GM12864 (cell line): ENCODE results near the gene GPR108.
"Not testable (repeated sequence)": the region's sequence is repeated elsewhere in the genome, so short reads cannot be mapped to it uniquely, and the experiment has no call there.

ENCODE experiments used
- DNase-seq: peaks from one replicate; pipeline ENCODE4 v3.0.0-alpha.2; 2011; ENCODE audit warnings: low read depth
- H3K4me3 ChIP-seq: 2 replicates; pipeline ENCODE4 v1.5.1; 2011; ENCODE audit warnings: mild to moderate bottlenecking, low read depth, low read length, control low read depth
- TF ChIP-seq, protein P1 (sequence below): IDR thresholded peaks from 2 replicates; pipeline ENCODE4 v1.5.1; 2011; ENCODE audit warnings: low read depth, mild to moderate bottlenecking, moderate library complexity, low read length, control low read depth, inconsistent platforms; ENCODE audit errors: missing control alignments

Gene GPR108

DNA sequence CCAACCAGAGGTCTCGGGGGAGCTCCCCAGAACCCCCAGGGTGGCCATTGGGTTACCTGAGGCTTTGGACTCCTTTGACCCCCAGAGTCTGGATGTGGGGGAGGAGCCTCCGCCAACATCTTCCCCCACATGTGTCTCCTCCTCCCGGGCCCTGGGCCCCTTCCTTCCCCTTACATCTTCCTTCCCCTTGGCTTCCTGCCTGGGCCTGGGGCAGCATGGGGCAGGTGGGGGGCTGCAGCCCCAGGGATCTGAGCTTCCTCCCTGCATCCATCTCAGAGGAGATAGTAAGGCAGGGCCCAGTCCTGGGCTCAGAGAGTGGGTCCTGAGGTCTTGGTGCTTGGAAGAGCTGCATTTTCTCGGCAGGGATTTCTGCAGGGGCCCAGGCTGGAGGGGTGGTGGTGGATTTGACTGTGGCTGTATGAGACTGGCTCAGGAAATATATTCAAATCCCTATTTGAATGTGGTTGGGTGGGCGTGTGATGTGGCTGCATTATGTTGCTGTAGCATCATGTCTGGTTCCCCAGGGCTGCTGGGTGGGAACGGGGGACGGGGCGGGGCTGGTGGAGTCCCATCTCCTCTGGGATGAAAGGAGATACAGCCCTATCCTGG is 36.0 kb upstream of the GPR108 start:
- TF ChIP-seq, protein P1, sequence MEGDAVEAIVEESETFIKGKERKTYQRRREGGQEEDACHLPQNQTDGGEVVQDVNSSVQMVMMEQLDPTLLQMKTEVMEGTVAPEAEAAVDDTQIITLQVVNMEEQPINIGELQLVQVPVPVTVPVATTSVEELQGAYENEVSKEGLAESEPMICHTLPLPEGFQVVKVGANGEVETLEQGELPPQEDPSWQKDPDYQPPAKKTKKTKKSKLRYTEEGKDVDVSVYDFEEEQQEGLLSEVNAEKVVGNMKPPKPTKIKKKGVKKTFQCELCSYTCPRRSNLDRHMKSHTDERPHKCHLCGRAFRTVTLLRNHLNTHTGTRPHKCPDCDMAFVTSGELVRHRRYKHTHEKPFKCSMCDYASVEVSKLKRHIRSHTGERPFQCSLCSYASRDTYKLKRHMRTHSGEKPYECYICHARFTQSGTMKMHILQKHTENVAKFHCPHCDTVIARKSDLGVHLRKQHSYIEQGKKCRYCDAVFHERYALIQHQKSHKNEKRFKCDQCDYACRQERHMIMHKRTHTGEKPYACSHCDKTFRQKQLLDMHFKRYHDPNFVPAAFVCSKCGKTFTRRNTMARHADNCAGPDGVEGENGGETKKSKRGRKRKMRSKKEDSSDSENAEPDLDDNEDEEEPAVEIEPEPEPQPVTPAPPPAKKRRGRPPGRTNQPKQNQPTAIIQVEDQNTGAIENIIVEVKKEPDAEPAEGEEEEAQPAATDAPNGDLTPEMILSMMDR = no peak
- DNase-seq = peak; percentile 74
- H3K4me3 ChIP-seq = peak overlapping the region; percentile 73

DNA sequence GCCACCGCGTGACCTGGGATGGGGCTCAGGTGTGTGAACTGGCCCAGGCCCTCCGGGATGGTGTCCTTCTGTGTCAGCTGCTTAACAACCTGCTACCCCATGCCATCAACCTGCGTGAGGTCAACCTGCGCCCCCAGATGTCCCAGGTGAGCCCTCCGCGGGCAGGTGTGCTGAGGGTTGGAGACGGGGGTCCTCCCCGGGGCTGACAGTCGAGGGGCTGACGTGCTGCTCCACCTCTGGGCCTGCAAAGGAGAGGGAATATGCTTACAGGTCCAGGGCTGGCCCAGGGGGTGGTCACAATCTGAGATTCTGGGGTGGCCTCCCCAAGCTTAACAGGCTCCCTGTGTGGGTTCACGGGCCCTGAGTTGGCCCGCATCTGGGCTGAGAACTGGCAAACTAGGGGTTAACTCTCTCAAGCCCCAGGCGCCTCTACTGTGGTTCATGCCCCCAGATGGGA is 35.5 kb upstream of the GPR108 start:
- TF ChIP-seq, protein P1 = no peak
- H3K4me3 ChIP-seq = peak overlapping the region; percentile 73
- DNase-seq = no peak

DNA sequence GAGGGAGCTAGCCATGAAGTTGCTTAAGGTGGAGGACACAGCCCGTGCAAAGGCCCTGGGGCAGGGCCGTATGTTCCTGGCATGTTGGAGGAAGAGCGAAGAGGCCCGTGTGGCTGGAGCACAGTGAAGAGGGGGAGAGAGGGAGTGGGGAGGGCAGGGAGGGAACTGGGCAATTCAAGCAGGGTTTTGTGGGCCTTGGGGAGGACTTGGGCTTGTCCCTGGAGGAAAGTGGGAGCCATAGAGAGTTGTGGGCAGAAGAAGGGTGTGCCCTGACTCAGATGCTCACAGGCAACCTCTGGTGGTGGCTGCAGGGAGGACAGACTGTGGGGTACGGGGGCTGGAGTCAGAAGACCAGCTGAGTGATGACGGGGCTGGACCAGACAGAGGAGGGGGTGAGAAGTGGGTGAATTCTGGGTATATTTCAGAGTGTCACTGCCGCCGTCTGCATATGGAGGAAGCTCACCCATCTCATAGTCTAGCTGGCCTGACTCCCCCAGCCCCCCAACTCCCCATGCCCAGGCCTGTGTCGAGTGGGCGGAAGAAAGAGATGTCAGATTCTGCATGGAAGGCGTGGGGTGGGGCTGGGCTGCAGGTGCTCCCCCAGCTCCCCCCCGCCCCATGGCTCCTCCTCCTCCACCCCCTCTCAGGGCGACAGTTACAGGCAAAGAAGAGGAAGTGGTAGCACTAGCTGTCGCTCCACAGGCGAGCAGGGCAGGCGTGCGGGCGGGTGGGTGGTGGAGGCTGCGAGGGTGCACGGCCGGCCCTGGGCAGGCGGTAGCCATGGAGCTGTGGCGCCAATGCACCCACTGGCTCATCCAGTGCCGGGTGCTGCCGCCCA is 34.9 kb upstream of the GPR108 start, which contains the start of gene VAV1:
Gene VAV1 (plus strand): TSS at position 681 of the 838 bp plus-strand sequence. CDS start 100 bp downstream, at position 781.
- DNase-seq = peak; percentile 79
- H3K4me3 ChIP-seq = peak within 1 kb of the TSS; percentile 73
- TF ChIP-seq, protein P1 = peak; percentile 79

DNA sequence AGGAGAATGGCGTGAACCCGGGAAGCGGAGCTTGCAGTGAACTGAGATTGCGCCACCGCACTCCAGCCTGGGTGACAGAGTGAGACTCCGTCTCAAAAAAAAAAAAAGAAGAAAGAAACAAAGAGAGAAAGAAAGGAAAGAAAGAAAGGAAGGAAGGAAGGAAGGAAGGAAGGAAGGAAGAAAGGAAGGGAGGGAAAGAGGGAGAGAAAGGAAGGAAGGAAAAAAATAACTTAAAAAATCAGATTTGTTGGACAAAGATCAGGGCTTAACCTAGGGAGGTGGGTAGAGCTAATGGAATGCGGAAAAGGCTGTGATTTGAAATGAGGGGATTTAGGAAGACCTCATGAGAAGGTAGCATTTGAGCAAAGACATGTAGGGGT is 34.3 kb upstream of the GPR108 start:
- H3K4me3 ChIP-seq, DNase-seq: not testable (repeated sequence)

DNA sequence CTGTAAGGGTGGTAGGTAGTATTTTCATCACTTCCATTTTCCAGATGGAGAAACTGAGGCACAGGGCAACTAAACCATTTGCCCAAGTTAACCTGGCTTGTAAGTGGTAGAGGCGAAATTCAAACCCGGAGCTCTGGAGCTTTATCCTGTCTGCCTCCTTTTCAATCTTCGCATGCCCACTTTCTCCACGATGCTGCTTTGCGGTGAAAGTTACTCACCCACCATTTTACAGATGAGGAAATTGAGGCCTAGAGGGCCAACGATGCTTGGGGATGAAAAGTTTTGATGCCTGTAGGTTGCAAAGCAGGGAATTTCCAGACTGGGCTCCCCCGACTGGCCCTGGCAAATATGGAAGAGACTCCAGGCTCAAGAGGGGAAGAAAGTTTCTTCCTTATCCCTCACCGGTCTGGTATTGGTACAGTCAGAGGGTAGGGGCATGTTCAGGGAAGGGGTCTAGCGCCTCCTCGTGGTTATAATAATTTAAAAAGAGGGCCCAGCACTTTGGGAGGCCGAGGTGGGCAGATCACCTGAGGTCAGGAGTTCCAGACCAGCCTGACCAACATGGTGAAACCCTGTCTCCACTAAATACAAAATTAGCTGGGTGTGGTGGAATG is 31.7 kb upstream of the GPR108 start:
- H3K4me3 ChIP-seq = no peak overlapping the region
- no peak for DNase-seq
- TF ChIP-seq, protein P1 = peak; percentile 50

DNA sequence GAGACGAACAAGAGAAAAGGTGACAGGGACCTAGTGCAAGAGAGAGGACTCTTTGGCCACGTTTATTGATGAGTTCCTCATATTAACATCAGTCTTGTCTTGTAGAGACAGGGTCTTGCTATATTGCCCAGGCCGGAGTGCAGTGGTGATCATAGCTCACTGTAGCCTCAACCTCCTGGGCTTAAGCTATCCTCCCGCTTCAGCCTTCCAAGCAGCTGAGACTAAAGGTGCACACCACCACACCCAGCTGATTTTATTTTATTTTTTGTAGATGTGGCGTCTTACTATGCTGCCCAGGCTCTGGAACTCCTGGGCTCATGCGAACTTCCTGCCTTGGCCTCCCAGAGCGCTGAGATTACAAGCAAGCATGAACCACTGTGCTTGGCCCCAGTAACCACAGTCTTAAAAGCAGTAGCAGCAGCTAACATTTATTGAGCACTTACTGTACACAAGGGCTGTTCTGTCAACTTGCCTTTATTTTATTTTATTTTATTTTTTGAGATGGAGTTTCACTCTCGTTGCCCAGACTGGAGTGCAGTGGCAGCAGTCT is 30.9 kb upstream of the GPR108 start:
- TF ChIP-seq, protein P1 = no peak
- DNase-seq = no peak
- peak overlapping the region; percentile 63 for H3K4me3 ChIP-seq
